Endometrium (tissue), 2 donors: ENCODE measurements around the gene SERP2.

Experiments
- FAIRE-seq: peaks from 2 replicates; lab custom pipeline; 2012; peaks lifted over from hg19 to GRCh38; lab: Jason Lieb, UNC
- donor health status: control.
- donor health status: control.

The SERP2 gene

GRCh38 chr13:44435142-44435918, 61.7 kb downstream of the SERP2 start:
- FAIRE-seq: peak; percentile 99

GRCh38 chr13:44435919-44436510, 62.4 kb downstream of the SERP2 start:
- FAIRE-seq: no peak

GRCh38 chr13:44436589-44437337, 63.1 kb downstream of the SERP2 start:
- FAIRE-seq: peak; percentile 86

DNA sequence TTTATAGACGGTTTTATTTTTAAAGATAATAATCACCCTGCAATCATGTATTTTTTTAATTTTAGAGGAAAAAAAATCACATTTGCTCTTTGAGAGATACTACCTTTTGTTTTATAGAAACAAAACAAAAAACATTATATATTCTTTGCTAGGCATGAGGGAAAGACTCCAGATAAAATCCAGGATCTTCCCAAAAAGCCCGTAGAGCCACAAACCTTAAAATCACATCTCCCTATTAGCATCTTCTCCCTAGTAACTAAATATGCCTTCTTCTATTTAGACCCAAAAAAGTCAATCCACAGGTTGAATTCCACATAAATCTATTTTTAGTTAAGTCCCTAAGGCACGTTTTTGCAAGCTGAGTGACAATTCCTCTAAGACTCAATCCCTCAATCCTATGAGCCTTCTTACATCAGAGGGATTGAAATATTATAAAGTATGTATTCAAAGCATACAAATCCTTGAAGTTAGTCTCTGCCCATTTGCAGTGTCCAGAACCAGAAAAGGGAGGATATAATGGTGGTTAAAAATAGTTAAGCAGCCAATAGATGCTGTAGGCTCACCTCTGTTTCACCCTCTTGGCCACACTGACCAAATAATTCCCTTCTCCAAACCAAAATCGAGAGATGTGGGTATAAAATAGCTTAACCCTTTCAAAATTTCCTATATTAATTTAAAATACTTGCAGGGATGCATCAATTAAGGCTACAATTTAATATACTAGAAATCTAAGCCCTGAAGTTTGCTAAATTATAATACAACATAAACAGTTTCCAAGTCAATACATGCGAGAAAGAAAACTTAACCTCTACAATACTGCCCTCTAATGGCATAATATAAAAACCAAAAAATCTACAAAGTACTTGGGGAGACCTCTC, 64.0 kb downstream of the SERP2 start:
- FAIRE-seq: peak; percentile 99

DNA sequence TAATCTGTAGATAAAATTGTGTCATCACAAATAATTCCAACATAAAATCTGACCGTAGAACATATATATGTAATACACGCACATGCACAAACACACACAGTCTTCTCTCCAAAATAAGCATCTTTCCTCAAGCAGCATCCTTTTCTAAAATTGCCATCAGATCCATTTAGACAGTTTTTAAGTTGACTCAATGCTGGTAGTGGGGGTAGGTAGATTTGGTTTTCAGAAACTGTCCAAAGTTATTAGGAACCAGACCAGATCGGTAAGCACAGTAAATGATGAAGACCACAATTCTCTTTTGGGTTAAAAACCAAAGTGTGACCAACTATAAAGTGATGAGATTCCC, 64.6 kb downstream of the SERP2 start:
- FAIRE-seq: no peak

- FAIRE-seq: no peak
These were observed 65.9 kb downstream of the SERP2 start for GRCh38 chr13:44439452-44440024.

- FAIRE-seq: no peak
These were observed 66.5 kb downstream of the SERP2 start for GRCh38 chr13:44440046-44440608.
